ENCODE measurements around the gene OTUD7B.

OTUD7B gene

GRCh38 chr1:149916898-149917252 lies 93.7 kb downstream of the OTUD7B start:
- DNase-seq (ENCODE audit: low spot score): no peak
- no peak for TF ChIP-seq CTCF (IDR thresholded peaks at IDR 0.05; ENCODE audit: extremely low read depth, missing control alignments)

- no peak for DNase-seq (ENCODE audit: low spot score)
- no peak for TF ChIP-seq CTCF (IDR thresholded peaks at IDR 0.05; ENCODE audit: extremely low read depth, missing control alignments)
Observed at GRCh38 chr1:149916193-149916897, 94.2 kb downstream of the OTUD7B start.

GRCh38 chr1:149915429-149916192 lies 94.9 kb downstream of the OTUD7B start:
- DNase-seq (ENCODE audit: low spot score): no peak
- no peak for TF ChIP-seq CTCF (IDR thresholded peaks at IDR 0.05; ENCODE audit: extremely low read depth, missing control alignments)

- DNase-seq (ENCODE audit: low spot score): no peak
- no peak for TF ChIP-seq CTCF (IDR thresholded peaks at IDR 0.05; ENCODE audit: extremely low read depth, missing control alignments)
Observed at GRCh38 chr1:149914545-149914944, 96.0 kb downstream of the OTUD7B start.

GRCh38 chr1:149906570-149907075 lies 103.9 kb downstream of the OTUD7B start:
- no peak for TF ChIP-seq CTCF (IDR thresholded peaks at IDR 0.05; ENCODE audit: extremely low read depth, missing control alignments)
- no peak for DNase-seq (ENCODE audit: low spot score)

- DNase-seq (ENCODE audit: low spot score): no peak
- no peak for TF ChIP-seq CTCF (IDR thresholded peaks at IDR 0.05; ENCODE audit: extremely low read depth, missing control alignments)
Observed at GRCh38 chr1:149903836-149904491, 106.6 kb downstream of the OTUD7B start.
